ENCODE measurements around the gene MYPOP. TPM values are rescaled to one million over a fixed set of nuclear protein-coding genes. Genes with fewer than 3 reads are reported as not detected.
A peak's percentile ranks its signal among the peaks of the same experiment; 100 is the strongest.

Gene MYPOP
- total and polyA plus RNA-seq, 9 of the 15 experiments (the other 6 are each of a cell fraction or from before 2014, with no cell fraction given) = 0.32 to 7.6 (median 1.6) TPM

DNA sequence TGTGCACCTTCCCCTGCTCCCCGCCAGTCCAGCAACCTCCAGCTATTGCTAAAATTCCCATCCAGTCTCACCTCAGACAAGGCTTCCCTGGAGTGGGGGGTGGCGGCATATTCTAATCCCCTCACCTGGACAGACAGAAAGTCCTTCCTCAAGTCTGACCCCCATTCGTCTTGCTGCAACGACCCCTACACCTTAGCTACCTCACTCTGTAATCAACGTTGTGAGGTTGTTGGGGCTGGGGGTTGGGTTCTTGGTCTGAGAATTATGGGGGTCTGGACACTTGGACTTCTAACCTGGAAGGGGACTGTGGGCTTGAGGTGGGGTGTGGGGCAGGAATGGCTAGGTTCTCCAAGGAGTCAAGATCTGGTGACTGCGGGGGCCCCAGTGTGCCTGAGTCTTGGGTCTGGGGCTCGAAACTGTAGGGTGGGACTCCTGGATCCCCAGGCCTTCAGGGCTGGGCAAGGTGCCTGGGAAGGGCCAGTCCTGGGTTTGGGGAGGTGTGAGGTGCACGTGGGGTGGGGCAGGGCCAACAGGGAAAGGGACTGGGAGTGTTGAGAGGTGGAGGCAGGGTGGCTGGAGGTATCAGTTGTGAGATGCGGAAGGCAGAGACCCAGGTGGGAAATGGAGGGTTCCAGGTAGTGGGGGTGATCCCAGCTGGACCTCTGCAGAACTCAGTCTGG, 37.0 kb downstream of the MYPOP start:
- Histone ChIP-seq H3K27me3 (ENCODE audit: control insufficient read depth in 2 of 2, insufficient read depth in 2 of 2, low read length in 2 of 2) (no peaks in the 10 kb centered on the region), H2AFZ (ENCODE audit: low read depth, low read length) (no peak overlapping the region), H3K4me2 (ENCODE audit: insufficient read depth, low read length) (peak overlapping the region; percentile 100), H3K27ac (ENCODE audit: extremely low read depth, low read depth, low read length) (no peak overlapping the region), H3K9ac (ENCODE audit: insufficient read depth in 1 of 2, low read depth in 2 of 2, low read length in 2 of 2) (peak overlapping the region in 1 of 2 experiments; percentile 94; a peak in 2 of 4 replicates), H3K4me1 (replicated peaks in 1 of 2; ENCODE audit: control insufficient read depth in 2 of 2, insufficient read depth in 2 of 2, low read length in 2 of 2) (peaks cover 23 to 45% of the 10 kb centered on the region in 2 experiments), H3K79me2 (ENCODE audit: control insufficient read depth, insufficient read depth, low read length) (peaks cover 44% of the 10 kb centered on the region), H3K9me1 (ENCODE audit: control insufficient read depth, insufficient read depth, low read length) (peaks cover 2% of the 10 kb centered on the region), H4K20me1 (replicated peaks; ENCODE audit: control insufficient read depth, insufficient read depth, low read length) (no peaks in the 10 kb centered on the region), H3K4me3 (no peak overlapping the region), H3K9me3 (replicated peaks; ENCODE audit: control insufficient read depth, insufficient read depth, low read depth, low read length) (no peaks in the 10 kb centered on the region), H3K36me3 (ENCODE audit: control insufficient read depth, insufficient read depth, low read length) (peaks cover 10% of the 10 kb centered on the region; the same call in 2 of the 3 replicates)
- DNase-seq (ENCODE audit: extremely low read depth in 1 of 4, low spot score in 3 of 4) (no peak), FAIRE-seq (no peak), ATAC-seq (no peak)
- 51% methylated on average over 8 of the region's 9 CpGs for WGBS (ENCODE audit: insufficient coverage, low coverage, missing lambda C conversion rate)
- BruUV-seq (replicated peaks) = no TSS peak
- CTCF ChIA-PET (ENCODE audit: low intra/inter-chr PET ratio) = interaction anchor here (0.6 to 5.5 kb wide), 4 partner anchors 17 to 683 kb away, joined by 3 to 102 read pairs (median 10); partner anchors contain the start of gene IRF2BP1
- TF ChIP-seq L3MBTL2 (IDR thresholded peaks at IDR 0.05) (peak; percentile 21; the same call in 1 of the 2 replicates), KDM1A (IDR thresholded peaks at IDR 0.05) (peak; percentile 13 to 54; a peak in 2 of 4 replicates), RBFOX2 (IDR thresholded peaks at IDR 0.05; ENCODE audit: low read depth, low read length) (peak; percentile 33; the same call in 1 of the 2 replicates), RBM25 (IDR thresholded peaks at IDR 0.05; ENCODE audit: low read depth, low read length, severe bottlenecking) (peak; percentile 53), ZBTB7A (IDR thresholded peaks at IDR 0.05; ENCODE audit: borderline replicate concordance, control insufficient read depth, low read depth, low read length) (peak; percentile 38), BCOR (IDR thresholded peaks at IDR 0.05) (peak; percentile 67), RCOR1 (IDR thresholded peaks at IDR 0.05; ENCODE audit: borderline replicate concordance in 1 of 2, low read depth in 2 of 2, low read length in 2 of 2) (no peak), MAFG (tag; conservative IDR thresholded peaks at IDR 0.05) (no peak)
- TF ChIP-seq, protein P1, sequence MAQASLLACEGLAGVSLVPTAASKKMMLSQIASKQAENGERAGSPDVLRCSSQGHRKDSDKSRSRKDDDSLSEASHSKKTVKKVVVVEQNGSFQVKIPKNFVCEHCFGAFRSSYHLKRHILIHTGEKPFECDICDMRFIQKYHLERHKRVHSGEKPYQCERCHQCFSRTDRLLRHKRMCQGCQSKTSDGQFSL (CRISPR knock-in tag; IDR thresholded peaks at IDR 0.05) = 0 out of 2 replicates have a peak, but pooled peaks have one; percentile 19
- TF ChIP-seq, protein P1 (tag; IDR thresholded peaks at IDR 0.05) = no peak
- POLR2A ChIA-PET = interaction anchor here (0.6 to 2.0 kb wide), 9 partner anchors 11 to 146 kb away, joined by 3 to 9 read pairs (median 3); partner anchors contain the start of gene CCDC61
- intact Hi-C loops (cut with micrococcal nuclease) (no loop called here), in situ Hi-C loops (cut with MboI) (no loop called here)
